ENCODE results near the gene STRBP.

STRBP gene

GRCh38 chr9:123268465-123269259, at the start of gene STRBP:
Gene STRBP (minus strand): TSS chr9:123268586. CDS start chr9:123184134, 84,452 bp downstream.
- CTCF ChIA-PET = interaction anchor here (1.4 kb wide), 1 partner anchor 26 kb away, joined by 3 read pairs; no protein-coding TSS in a partner anchor
- peak; percentile 6 for TF ChIP-seq CTCF (IDR thresholded peaks at IDR 0.05; ENCODE audit: insufficient read depth, low read length, missing control alignments)
- POLR2A ChIA-PET = no interaction called here
- no peak for DNase-seq (ENCODE audit: low read depth, low spot score)
- peak within 1 kb of the TSS; percentile 63 for H3K4me3 ChIP-seq (ENCODE audit: low read depth, low read length)

- ChIA-PET CTCF (no interaction called here), POLR2A (no interaction called here)
- no peak overlapping the region for H3K4me3 ChIP-seq (ENCODE audit: low read depth, low read length)
- no peak for DNase-seq (ENCODE audit: low read depth, low spot score)
- no peak for TF ChIP-seq CTCF (IDR thresholded peaks at IDR 0.05; ENCODE audit: insufficient read depth, low read length, missing control alignments)
These were observed 47.8 kb upstream of the STRBP start for GRCh38 chr9:123316053-123316718.

GRCh38 chr9:123315635-123316034, 47.2 kb upstream of the STRBP start:
- no peak for DNase-seq (ENCODE audit: low read depth, low spot score)
- no peak for TF ChIP-seq CTCF (IDR thresholded peaks at IDR 0.05; ENCODE audit: insufficient read depth, low read length, missing control alignments)
- ChIA-PET CTCF (no interaction called here), POLR2A (no interaction called here)
- H3K4me3 ChIP-seq (ENCODE audit: low read depth, low read length) = no peak overlapping the region

- CTCF ChIA-PET = no interaction called here
- DNase-seq (ENCODE audit: low read depth, low spot score) = no peak
- no peak for TF ChIP-seq CTCF (IDR thresholded peaks at IDR 0.05; ENCODE audit: insufficient read depth, low read length, missing control alignments)
- POLR2A ChIA-PET = no interaction called here
- no peak overlapping the region for H3K4me3 ChIP-seq (ENCODE audit: low read depth, low read length)
These were observed 46.2 kb upstream of the STRBP start for GRCh38 chr9:123314617-123315016.

GRCh38 chr9:123312306-123312877, 44.0 kb upstream of the STRBP start:
- ChIA-PET CTCF (no interaction called here), POLR2A (no interaction called here)
- no peak for TF ChIP-seq CTCF (IDR thresholded peaks at IDR 0.05; ENCODE audit: insufficient read depth, low read length, missing control alignments)

GRCh38 chr9:123311250-123311752, 42.9 kb upstream of the STRBP start:
- POLR2A ChIA-PET = no interaction called here
- H3K4me3 ChIP-seq (ENCODE audit: low read depth, low read length) = no peak overlapping the region
- TF ChIP-seq CTCF (IDR thresholded peaks at IDR 0.05; ENCODE audit: insufficient read depth, low read length, missing control alignments) = no peak
- CTCF ChIA-PET = no interaction called here
- DNase-seq (ENCODE audit: low read depth, low spot score) = no peak

More at GRCh38 chr9:123312306-123312877, 44.0 kb upstream of the STRBP start:
- DNase-seq (ENCODE audit: low read depth, low spot score) = no peak
- H3K4me3 ChIP-seq (ENCODE audit: low read depth, low read length) = no peak overlapping the region

Measured in AG04449 (cell line).